Nephron progenitor cell (in vitro differentiated cells): ENCODE results near the gene LARP6.
A peak's percentile ranks its signal among the peaks of the same experiment; 100 is the strongest.

Source experiments
- DNase-seq: peaks from one replicate; pipeline ENCODE4 v3.0.0; 2021
- H3K27ac Mint-ChIP-seq: 2 replicates; pipeline ENCODE4 v1.8.0; 2021; ENCODE audit warnings: mild to moderate bottlenecking, moderate library complexity, mixed read lengths
- H3K27me3 Mint-ChIP-seq: 2 replicates; pipeline ENCODE4 v1.8.0; 2021; ENCODE audit warnings: mild to moderate bottlenecking, low read depth, mixed read lengths; ENCODE audit not compliant: poor library complexity
- H3K36me3 Mint-ChIP-seq: 2 replicates; pipeline ENCODE4 v1.8.0; 2021; ENCODE audit warnings: low read depth, mixed read lengths
- H3K4me1 Mint-ChIP-seq: 2 replicates; pipeline ENCODE4 v1.8.0; 2021; ENCODE audit warnings: mixed read lengths
- H3K4me3 Mint-ChIP-seq: 2 replicates; pipeline ENCODE4 v1.8.0; 2021; ENCODE audit warnings: mild to moderate bottlenecking, moderate library complexity, mixed read lengths
- H3K9me3 Mint-ChIP-seq: 2 replicates; pipeline ENCODE4 v1.8.0; 2021; ENCODE audit warnings: mild to moderate bottlenecking, moderate library complexity, mixed read lengths
- TF ChIP-seq, protein P1 (sequence below): fragments of 200-600 bp; sonication (generic); IDR thresholded peaks from 2 replicates; pipeline ENCODE4 v1.5.0; 2021; ENCODE audit warnings: antibody characterized with exemption

The LARP6 gene

DNA sequence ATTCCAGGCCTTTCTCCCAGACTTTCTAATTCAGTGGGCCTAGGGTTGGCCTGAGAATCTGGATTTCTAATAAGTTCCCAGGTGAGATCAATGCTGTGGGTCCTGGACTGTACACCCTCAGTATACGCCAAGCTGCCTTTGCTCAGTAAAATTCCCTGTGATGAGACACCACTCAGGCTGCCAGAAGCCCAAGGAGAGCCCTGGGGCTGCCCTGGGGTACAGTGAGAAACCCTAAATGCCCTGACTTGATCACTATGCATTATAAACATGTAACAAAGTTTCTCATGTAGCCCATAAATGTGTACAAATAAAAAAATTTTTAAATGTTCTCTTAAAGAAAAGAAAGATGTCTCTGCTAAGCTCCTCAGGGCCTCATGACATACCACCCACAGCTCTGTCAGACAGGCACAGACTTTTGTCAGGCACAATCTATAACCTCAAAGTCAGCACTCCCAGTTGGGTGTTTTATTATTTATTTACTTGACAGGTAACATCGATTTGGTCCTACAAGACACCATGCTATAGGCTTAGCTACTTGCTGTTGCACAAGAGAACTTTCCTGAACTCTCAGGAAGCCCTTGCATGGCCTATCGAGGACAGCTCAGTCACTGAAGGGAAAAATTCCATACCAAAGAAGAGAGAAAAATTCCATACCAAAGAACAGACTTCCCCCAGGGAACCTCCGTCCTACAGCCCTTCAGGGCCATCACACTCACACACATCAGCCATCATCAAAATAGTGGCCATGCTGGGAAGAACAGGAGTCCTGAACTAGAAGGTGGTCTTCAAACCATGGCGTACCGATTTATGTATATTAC lies 22.7 kb downstream of the LARP6 start:
- TF ChIP-seq, protein P1, sequence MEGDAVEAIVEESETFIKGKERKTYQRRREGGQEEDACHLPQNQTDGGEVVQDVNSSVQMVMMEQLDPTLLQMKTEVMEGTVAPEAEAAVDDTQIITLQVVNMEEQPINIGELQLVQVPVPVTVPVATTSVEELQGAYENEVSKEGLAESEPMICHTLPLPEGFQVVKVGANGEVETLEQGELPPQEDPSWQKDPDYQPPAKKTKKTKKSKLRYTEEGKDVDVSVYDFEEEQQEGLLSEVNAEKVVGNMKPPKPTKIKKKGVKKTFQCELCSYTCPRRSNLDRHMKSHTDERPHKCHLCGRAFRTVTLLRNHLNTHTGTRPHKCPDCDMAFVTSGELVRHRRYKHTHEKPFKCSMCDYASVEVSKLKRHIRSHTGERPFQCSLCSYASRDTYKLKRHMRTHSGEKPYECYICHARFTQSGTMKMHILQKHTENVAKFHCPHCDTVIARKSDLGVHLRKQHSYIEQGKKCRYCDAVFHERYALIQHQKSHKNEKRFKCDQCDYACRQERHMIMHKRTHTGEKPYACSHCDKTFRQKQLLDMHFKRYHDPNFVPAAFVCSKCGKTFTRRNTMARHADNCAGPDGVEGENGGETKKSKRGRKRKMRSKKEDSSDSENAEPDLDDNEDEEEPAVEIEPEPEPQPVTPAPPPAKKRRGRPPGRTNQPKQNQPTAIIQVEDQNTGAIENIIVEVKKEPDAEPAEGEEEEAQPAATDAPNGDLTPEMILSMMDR = no peak
- Mint-ChIP-seq H3K36me3 (peaks cover 51% of the 10 kb centered on the region), H3K4me3 (no peak overlapping the region), H3K4me1 (peaks cover 19% of the 10 kb centered on the region), H3K9me3 (no peaks in the 10 kb centered on the region), H3K27me3 (peaks cover 2% of the 10 kb centered on the region), H3K27ac (peak overlapping the region; percentile 25)
- DNase-seq = no peak

DNA sequence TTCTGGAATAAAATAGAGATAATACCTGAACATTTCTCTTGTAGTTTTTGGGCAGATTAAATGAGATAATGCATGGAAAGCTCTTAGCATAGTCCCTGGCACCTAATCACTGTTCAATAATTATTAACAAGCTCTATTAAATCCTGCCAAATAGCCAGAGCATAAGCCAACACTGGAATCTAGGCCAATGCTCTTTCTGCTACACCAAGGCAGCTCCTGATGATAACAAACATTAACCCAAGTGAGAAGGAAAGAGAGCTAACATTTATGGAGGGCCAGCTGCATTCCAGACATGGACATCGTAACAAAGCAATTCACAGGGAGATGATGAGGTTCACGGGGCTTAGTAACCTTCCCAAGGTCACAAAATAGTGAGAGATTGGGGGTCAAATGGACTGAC lies 23.3 kb downstream of the LARP6 start:
- no peak for DNase-seq
- TF ChIP-seq, protein P1 = no peak
- H3K4me1 Mint-ChIP-seq = peaks cover 18% of the 10 kb centered on the region
- H3K27ac Mint-ChIP-seq = no peak overlapping the region
- no peak overlapping the region for H3K4me3 Mint-ChIP-seq
- H3K36me3 Mint-ChIP-seq = peaks cover 44% of the 10 kb centered on the region
- H3K27me3 Mint-ChIP-seq = peaks cover 2% of the 10 kb centered on the region
- no peaks in the 10 kb centered on the region for H3K9me3 Mint-ChIP-seq

DNA sequence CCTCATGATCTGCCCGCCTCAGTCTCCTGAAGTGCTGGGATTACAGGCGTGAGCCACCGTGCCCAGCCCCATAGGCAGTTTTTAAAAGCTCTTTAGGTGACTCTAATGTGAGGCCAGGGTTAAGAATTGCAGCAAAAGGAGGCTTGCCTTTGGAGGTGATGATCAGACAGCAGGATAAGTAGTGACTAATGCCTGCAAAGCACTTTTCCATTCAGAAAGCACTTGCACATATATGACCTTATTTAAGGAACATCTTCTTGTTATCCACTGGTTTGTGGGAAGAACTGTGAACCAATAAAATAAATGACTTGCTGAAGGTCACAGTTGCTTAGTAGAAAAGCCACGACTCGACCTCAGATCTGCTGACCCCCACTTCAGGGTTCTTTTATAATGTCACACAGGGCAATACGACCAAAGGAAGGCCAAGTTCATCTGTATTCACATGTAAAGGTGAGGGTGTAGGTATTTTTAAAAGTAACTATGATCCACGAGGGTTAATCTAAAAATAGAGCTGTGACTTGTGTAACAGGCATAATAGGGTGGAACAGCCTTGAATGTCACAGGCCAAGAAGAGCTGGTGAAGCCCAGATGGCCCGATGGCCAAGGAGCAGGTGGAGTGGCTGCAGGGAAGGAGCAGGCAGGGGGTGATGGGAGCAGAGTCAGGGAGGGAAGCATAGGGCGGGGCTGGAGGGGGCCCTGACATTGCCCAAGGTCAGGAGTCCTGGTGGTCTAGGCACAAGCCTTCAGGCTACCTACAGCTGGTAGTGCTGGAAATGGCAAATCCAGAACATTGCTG lies 24.4 kb downstream of the LARP6 start:
- no peak for DNase-seq
- no peak overlapping the region for H3K4me3 Mint-ChIP-seq
- TF ChIP-seq, protein P1 = no peak
- peaks cover 33% of the 10 kb centered on the region for H3K36me3 Mint-ChIP-seq
- no peaks in the 10 kb centered on the region for H3K9me3 Mint-ChIP-seq
- peaks cover 10% of the 10 kb centered on the region for H3K4me1 Mint-ChIP-seq
- H3K27me3 Mint-ChIP-seq = peaks cover 2% of the 10 kb centered on the region
- H3K27ac Mint-ChIP-seq = no peak overlapping the region

DNA sequence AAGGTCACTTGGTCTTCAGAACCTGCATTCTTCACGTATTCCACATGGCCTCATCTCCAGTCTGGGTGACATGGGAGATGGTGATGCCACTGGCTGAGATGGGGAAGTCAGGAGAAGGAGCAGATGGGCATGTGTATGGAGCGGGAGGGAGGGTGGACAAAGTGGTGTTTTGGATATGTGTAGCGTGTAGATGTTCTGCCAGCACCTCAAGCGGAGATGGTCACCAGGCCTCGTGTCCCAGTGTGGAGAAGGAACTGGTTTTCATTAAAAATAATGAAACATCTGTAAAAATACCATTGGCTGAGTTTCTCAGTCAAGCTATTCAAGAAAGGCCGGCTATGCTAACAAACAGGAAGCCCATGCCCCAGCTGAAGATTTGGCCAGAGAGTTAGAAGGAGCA lies 26.2 kb downstream of the LARP6 start:
- peaks cover 8% of the 10 kb centered on the region for H3K4me1 Mint-ChIP-seq
- H3K36me3 Mint-ChIP-seq = peaks cover 15% of the 10 kb centered on the region
- no peak overlapping the region for H3K4me3 Mint-ChIP-seq
- peaks cover 5% of the 10 kb centered on the region for H3K27me3 Mint-ChIP-seq
- no peaks in the 10 kb centered on the region for H3K9me3 Mint-ChIP-seq
- no peak overlapping the region for H3K27ac Mint-ChIP-seq
- no peak for DNase-seq
- TF ChIP-seq, protein P1 = no peak

DNA sequence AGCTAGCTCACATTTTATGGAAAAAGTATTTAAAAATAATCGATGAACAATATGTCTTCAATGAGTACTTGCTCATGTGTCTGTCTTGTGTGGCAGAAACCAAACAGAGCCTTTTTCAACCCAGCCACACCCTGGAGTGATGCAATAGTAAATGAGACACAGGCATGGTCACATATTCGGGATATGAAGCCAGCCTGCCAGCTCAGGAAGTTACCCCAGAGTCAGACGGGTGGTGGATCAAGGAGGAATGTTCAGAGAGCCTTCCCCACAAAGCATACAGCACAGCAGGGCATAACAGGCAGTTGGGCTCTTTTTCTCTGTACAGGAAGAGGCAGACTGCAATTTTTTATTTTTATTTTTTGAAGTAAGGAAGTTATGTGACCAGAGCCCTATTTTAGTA lies 27.3 kb downstream of the LARP6 start:
- H3K36me3 Mint-ChIP-seq = peaks cover 4% of the 10 kb centered on the region
- peaks cover 11% of the 10 kb centered on the region for H3K4me1 Mint-ChIP-seq
- H3K4me3 Mint-ChIP-seq = no peak overlapping the region
- peaks cover 5% of the 10 kb centered on the region for H3K27me3 Mint-ChIP-seq
- TF ChIP-seq, protein P1 = no peak
- no peaks in the 10 kb centered on the region for H3K9me3 Mint-ChIP-seq
- DNase-seq = no peak
- no peak overlapping the region for H3K27ac Mint-ChIP-seq
